Measurements from ENCODE around the gene ZNF20.

Gene ZNF20

DNA sequence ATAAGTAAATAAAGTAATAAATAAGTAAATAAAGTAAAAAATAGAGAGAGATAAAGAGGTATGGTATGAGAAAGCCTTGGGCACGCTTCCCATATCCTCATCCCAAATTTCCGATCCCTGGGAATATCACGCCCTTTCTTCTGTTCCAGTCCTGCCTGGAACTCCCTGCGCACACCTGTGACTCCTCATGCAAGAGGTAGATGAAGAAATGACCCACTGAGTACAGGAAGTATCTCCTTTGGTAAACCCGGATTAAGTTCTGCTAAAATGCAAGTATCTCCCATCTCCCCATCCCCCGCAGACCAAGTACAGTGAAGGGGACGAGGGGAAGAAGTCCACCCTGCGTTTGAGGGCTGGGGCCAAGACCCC is 22.3 kb upstream of the ZNF20 start:
- Histone ChIP-seq H3F3A (ENCODE audit: low read depth) (no peaks in the 10 kb centered on the region), H4K20me1 (ENCODE audit: insufficient read depth, low read length, poor library complexity, severe bottlenecking) (peaks cover 32% of the 10 kb centered on the region), H3K79me2 (ENCODE audit: insufficient read depth, low read length) (peaks cover 46% of the 10 kb centered on the region), H3K4me3 (ENCODE audit: low read length, poor library complexity, severe bottlenecking) (peak overlapping the region; percentile 93), H3K9me3 (ENCODE audit: insufficient read depth, low read depth, low read length) (no peaks in the 10 kb centered on the region), H3K4me2 (ENCODE audit: low read depth, low read length, poor library complexity, severe bottlenecking) (peak overlapping the region; percentile 84), H3K9me2 (replicated peaks; ENCODE audit: low read depth, low read length) (no peaks in the 10 kb centered on the region), H3K36me3 (ENCODE audit: insufficient read depth, low read length) (no peaks in the 10 kb centered on the region), H3K27me3 (ENCODE audit: insufficient read depth, low read length, poor library complexity, severe bottlenecking) (peaks cover 4% of the 10 kb centered on the region), H2AFZ (ENCODE audit: low read length) (peak overlapping the region; percentile 97), H3K4me1 (ENCODE audit: insufficient read depth, low read length, poor library complexity, severe bottlenecking) (peaks cover 35% of the 10 kb centered on the region), H3K9ac (ENCODE audit: low read depth, low read length, poor library complexity, severe bottlenecking) (peak overlapping the region; percentile 93)
- TF ChIP-seq EZH2phosphoT487 (IDR thresholded peaks at IDR 0.05; ENCODE audit: borderline replicate concordance) (no peak), CTCF (conservative IDR thresholded peaks at IDR 0.05; ENCODE audit: low read length) (no peak)

DNA sequence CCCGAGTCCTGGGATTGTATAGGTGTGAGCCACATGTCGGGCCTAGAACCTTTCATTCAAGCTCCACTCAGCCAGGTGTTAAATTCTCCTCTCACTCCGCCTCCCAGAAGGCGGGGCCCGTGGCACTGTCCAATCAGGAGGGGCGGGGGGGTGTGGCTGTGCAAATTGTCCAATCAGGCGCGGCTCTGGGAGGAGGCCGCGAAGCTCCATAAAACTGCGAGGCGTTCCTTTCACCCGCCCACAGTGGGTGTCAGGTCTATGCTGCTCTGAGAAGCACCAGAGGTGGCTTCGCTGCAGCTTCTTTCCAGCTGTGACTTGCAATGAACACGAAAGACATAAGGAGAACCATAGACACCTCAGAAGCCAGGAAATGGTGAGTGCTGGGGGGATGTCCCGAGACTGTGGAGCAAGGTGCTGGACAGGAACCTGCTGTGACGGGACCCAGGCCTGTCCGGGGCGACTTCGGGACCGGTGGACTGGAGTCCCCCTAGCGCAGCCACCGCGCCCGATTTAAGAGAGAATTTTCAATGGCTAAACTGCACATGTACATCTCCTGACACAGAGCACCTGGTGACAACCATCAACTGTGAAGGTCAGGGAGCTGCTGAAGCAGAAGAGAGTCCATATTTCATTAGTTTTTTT is 19.7 kb upstream of the ZNF20 start:
- no peak for TF ChIP-seq EZH2phosphoT487 (IDR thresholded peaks at IDR 0.05; ENCODE audit: borderline replicate concordance)
- no peak for TF ChIP-seq CTCF (conservative IDR thresholded peaks at IDR 0.05; ENCODE audit: low read length)
- Histone ChIP-seq H3K4me1 (ENCODE audit: insufficient read depth, low read length, poor library complexity, severe bottlenecking) (peaks cover 23% of the 10 kb centered on the region), H3K4me3 (ENCODE audit: low read length, poor library complexity, severe bottlenecking) (no peak overlapping the region), H3K4me2 (ENCODE audit: low read depth, low read length, poor library complexity, severe bottlenecking) (no peak overlapping the region), H3K27me3 (ENCODE audit: insufficient read depth, low read length, poor library complexity, severe bottlenecking) (peaks cover 4% of the 10 kb centered on the region), H3K9me2 (replicated peaks; ENCODE audit: low read depth, low read length) (no peaks in the 10 kb centered on the region), H3K9ac (ENCODE audit: low read depth, low read length, poor library complexity, severe bottlenecking) (no peak overlapping the region), H3K36me3 (ENCODE audit: insufficient read depth, low read length) (no peaks in the 10 kb centered on the region), H4K20me1 (ENCODE audit: insufficient read depth, low read length, poor library complexity, severe bottlenecking) (peaks cover 22% of the 10 kb centered on the region), H2AFZ (ENCODE audit: low read length) (no peak overlapping the region), H3K9me3 (ENCODE audit: insufficient read depth, low read depth, low read length) (no peaks in the 10 kb centered on the region), H3K79me2 (ENCODE audit: insufficient read depth, low read length) (peaks cover 38% of the 10 kb centered on the region), H3F3A (ENCODE audit: low read depth) (no peaks in the 10 kb centered on the region)

DNA sequence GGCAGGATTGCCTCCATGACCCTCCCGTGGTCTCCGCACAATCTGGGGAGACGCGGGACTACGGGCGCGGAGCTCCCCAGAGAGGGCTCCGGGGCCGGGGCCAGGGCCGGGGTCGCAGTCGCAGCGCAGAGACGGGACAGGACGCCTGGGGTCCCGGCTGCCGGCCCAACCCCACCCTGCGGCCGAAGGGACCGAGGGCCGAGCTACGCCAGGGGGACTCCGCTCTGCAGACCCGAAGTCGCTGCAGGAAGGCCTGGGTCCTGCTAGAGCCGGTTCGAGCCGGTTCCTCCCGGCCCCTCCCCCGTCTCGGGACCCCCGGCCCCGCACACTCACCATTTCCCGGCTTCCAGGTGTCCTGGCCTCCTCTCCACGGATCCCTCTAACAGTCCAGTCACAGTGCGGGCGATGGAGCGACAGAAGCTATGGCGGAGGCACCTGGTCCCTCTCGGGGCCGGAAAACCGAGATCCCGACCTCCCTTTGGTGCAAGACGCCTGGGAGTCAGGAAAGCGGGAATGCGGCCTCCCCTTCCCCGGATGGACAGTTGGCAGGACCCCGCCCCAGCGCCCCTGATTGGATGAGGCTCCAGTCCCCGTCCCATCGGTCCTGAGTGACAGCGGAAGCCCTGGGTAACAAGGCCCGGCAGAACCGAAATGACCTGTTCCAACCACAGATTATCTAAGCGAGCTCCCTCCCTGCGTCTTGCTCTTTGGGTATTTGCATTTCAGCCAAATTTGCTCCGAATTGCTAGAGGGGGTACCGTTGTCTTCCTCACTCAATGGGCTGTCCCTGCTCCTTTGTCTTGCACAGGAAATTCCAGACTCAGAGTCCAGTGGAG is 16.3 kb upstream of the ZNF20 start, which contains the start of gene ZNF625:
Gene ZNF625, minus strand, starts transcription at position 512 of the 836 bp plus-strand sequence. Its CDS starts 176 bp downstream, at position 336.
- H3K36me3 ChIP-seq (ENCODE audit: insufficient read depth, low read length): no peaks in the 10 kb centered on the region

More for the DNA sequence above, 16.3 kb upstream of the ZNF20 start, which contains the start of gene ZNF625:
- H3K4me2 ChIP-seq (ENCODE audit: low read depth, low read length, poor library complexity, severe bottlenecking): peak within 1 kb of the TSS; percentile 92
- H3K9me2 ChIP-seq (replicated peaks; ENCODE audit: low read depth, low read length): no peaks in the 10 kb centered on the region
- H3K9ac ChIP-seq (ENCODE audit: low read depth, low read length, poor library complexity, severe bottlenecking): peak within 1 kb of the TSS; percentile 95
- no peaks in the 10 kb centered on the region for H3K9me3 ChIP-seq (ENCODE audit: insufficient read depth, low read depth, low read length)
- peaks cover 17% of the 10 kb centered on the region for H4K20me1 ChIP-seq (ENCODE audit: insufficient read depth, low read length, poor library complexity, severe bottlenecking)
- no peaks in the 10 kb centered on the region for H3K27me3 ChIP-seq (ENCODE audit: insufficient read depth, low read length, poor library complexity, severe bottlenecking)
- H3K4me1 ChIP-seq (ENCODE audit: insufficient read depth, low read length, poor library complexity, severe bottlenecking): peaks cover 28% of the 10 kb centered on the region
- peak within 1 kb of the TSS; percentile 99 for H2AFZ ChIP-seq (ENCODE audit: low read length)
- peaks cover 50% of the 10 kb centered on the region for H3K79me2 ChIP-seq (ENCODE audit: insufficient read depth, low read length)
- peak within 1 kb of the TSS; percentile 93 for H3K4me3 ChIP-seq (ENCODE audit: low read length, poor library complexity, severe bottlenecking)
- TF ChIP-seq EZH2phosphoT487 (IDR thresholded peaks at IDR 0.05; ENCODE audit: borderline replicate concordance) (no peak), CTCF (conservative IDR thresholded peaks at IDR 0.05; ENCODE audit: low read length) (no peak)
- no peaks in the 10 kb centered on the region for H3F3A ChIP-seq (ENCODE audit: low read depth)
